ENCODE data around the gene MERTK. TPM values are rescaled to one million over a fixed set of nuclear protein-coding genes. Genes with fewer than 3 reads are reported as not detected.

The MERTK gene
- polyA plus RNA-seq, 1 of the 3 experiments (the other 2 are of a cell fraction): 9.6 TPM

DNA sequence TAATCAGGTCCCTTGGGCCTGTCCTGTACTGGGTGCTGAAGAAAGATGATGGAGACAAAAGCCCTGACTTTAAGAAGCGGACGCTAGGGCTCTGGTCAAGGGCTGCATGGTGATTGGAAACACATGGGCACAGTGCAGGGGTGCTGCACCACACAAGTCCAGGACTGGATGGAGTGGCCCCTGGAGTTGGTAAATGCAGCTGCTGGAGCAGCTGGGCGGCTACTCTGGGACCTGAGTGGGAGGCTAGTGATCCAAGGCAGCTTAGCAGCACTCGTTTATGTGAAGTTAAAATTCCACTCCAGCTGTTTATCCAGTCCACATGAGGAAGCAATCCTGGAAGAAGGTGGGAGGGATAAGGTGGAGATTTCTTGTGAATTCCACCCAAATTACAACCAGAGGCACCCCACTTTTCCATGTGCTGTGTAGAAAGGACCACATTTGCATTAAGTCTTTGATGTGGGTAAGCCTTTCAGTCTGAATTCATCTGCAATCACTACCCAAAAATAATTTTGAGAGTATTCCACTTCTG lies 24.9 kb downstream of the MERTK start:
- DNase-seq: no peak
- TF ChIP-seq PBX3 (IDR thresholded peaks at IDR 0.05): no peak
- WGBS (ENCODE audit: low lambda C conversion rate): 90% methylated on average over 3 of the region's 4 CpGs
- Histone ChIP-seq H3K27me3 (ENCODE audit: insufficient read depth) (no peaks in the 10 kb centered on the region), H2AFZ (ENCODE audit: low read depth) (no peak overlapping the region), H3K4me3 (ENCODE audit: low read depth in 2 of 2, low read length in 1 of 2) (no peak overlapping the region), H4K20me1 (ENCODE audit: insufficient read depth) (peaks cover 9% of the 10 kb centered on the region; the same call in 1 of the 2 replicates), H3K36me3 (replicated peaks in 1 of 2; ENCODE audit: control insufficient read depth in 1 of 2, insufficient read depth in 2 of 2, low read length in 1 of 2) (no peaks in the 10 kb centered on the region), H3K9ac (no peak overlapping the region), H3K9me3 (no peaks in the 10 kb centered on the region), H3K9me2 (no peaks in the 10 kb centered on the region), H3K4me1 (ENCODE audit: control insufficient read depth in 1 of 2, insufficient read depth in 2 of 2, low read depth in 1 of 2, low read length in 1 of 2) (peaks cover 8 to 39% of the 10 kb centered on the region in 2 experiments), H3K27ac (ENCODE audit: low read depth in 2 of 2, low read length in 1 of 2) (no peak overlapping the region), H3F3A (replicated peaks; ENCODE audit: insufficient read depth) (no peaks in the 10 kb centered on the region), H3K4me2 (no peak overlapping the region), H3K79me2 (ENCODE audit: insufficient read depth) (no peaks in the 10 kb centered on the region)
- POLR2A ChIA-PET: no interaction called here
- CTCF ChIA-PET: interaction anchor here (1.1 to 1.4 kb wide), 3 partner anchors 12 to 125 kb away, joined by 3 read pairs; no protein-coding TSS in a partner anchor

GRCh38 chr2:111924617-111925107 lies 26.3 kb downstream of the MERTK start:
- Histone ChIP-seq H3K79me2 (ENCODE audit: insufficient read depth) (no peaks in the 10 kb centered on the region), H4K20me1 (ENCODE audit: insufficient read depth) (0 out of 2 replicates have a peak, but pooled peaks cover 3% of the 10 kb centered on the region), H3K36me3 (replicated peaks in 1 of 2; ENCODE audit: control insufficient read depth in 1 of 2, insufficient read depth in 2 of 2, low read length in 1 of 2) (no peaks in the 10 kb centered on the region), H3K4me3 (ENCODE audit: low read depth in 2 of 2, low read length in 1 of 2) (no peak overlapping the region), H2AFZ (ENCODE audit: low read depth) (no peak overlapping the region), H3K27me3 (ENCODE audit: insufficient read depth) (no peaks in the 10 kb centered on the region), H3K27ac (ENCODE audit: low read depth in 2 of 2, low read length in 1 of 2) (no peak overlapping the region), H3K4me1 (ENCODE audit: control insufficient read depth in 1 of 2, insufficient read depth in 2 of 2, low read depth in 1 of 2, low read length in 1 of 2) (peaks cover 0 to 29% of the 10 kb centered on the region in 2 experiments; a peak in 2 of 4 replicates), H3K9ac (no peak overlapping the region), H3F3A (replicated peaks; ENCODE audit: insufficient read depth) (no peaks in the 10 kb centered on the region), H3K9me2 (no peaks in the 10 kb centered on the region), H3K9me3 (no peaks in the 10 kb centered on the region), H3K4me2 (no peak overlapping the region)
- ChIA-PET CTCF (interaction anchor here (0.9 kb wide), 2 partner anchors 15 to 27 kb away, joined by 3 read pairs; no protein-coding TSS in a partner anchor), POLR2A (no interaction called here)
- no peak for DNase-seq
- no peak for TF ChIP-seq TCF12 (IDR thresholded peaks at IDR 0.05)
- TF ChIP-seq USF1 (IDR thresholded peaks at IDR 0.05; ENCODE audit: borderline replicate concordance, low read depth): no peak
- TF ChIP-seq NRF1 (IDR thresholded peaks at IDR 0.05; ENCODE audit: low read depth, low read length): no peak
- no peak for TF ChIP-seq TEAD4 (IDR thresholded peaks at IDR 0.05; ENCODE audit: borderline replicate concordance, insufficient read depth)
- TF ChIP-seq FOXM1 (IDR thresholded peaks at IDR 0.05; ENCODE audit: low read depth): no peak
- no peak for TF ChIP-seq JUND (IDR thresholded peaks at IDR 0.05)
- no peak for TF ChIP-seq TAF1 (IDR thresholded peaks at IDR 0.05; ENCODE audit: borderline replicate concordance, low read depth, low read length)
- no peak for TF ChIP-seq MEF2A (IDR thresholded peaks at IDR 0.05; ENCODE audit: borderline replicate concordance, low read depth)
- TF ChIP-seq RAD21 (IDR thresholded peaks at IDR 0.05; ENCODE audit: low read length): no peak
- TF ChIP-seq NFIC (IDR thresholded peaks at IDR 0.05; ENCODE audit: borderline replicate concordance): no peak
- no peak for TF ChIP-seq MXI1 (IDR thresholded peaks at IDR 0.05; ENCODE audit: low read depth, low read length)
- TF ChIP-seq FOSL2 (IDR thresholded peaks at IDR 0.05; ENCODE audit: borderline replicate concordance, low read depth): no peak
- no peak for TF ChIP-seq RFX5 (IDR thresholded peaks at IDR 0.05; ENCODE audit: low read length)
- no peak for TF ChIP-seq USF2 (IDR thresholded peaks at IDR 0.05; ENCODE audit: borderline replicate concordance, low read depth, low read length)
- WGBS (ENCODE audit: low lambda C conversion rate): 66% methylated on average over 3 of the region's 3 CpGs

Measured in SK-N-SH (cell line).